ENCODE data around the gene IL1R2.
"Not testable (repeated sequence)": the region's sequence is repeated elsewhere in the genome, so short reads cannot be mapped to it uniquely, and the experiment has no call there.

Gene IL1R2

DNA sequence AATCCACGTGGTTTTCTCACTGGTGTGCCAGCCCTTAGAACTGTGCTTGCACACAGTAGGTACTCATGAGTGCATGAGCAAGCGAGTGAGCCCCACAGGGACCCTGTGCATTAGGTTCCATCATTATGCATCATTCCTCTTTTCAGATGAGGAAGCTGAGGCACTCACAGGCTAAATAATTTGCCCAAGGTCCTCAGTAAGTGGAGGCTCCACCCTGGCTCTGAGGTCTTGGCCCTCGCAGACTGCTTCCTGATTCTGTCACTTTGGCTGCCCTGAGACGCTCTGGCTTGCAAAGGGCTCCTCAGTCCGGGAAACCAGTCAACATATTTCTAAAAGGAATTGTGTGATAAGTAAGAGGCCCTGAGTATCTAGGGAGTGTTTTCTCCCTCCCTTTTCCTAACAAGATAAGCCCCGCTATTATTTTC lies 71.7 kb downstream of the IL1R2 start:
- no peak for DNase-seq

DNA sequence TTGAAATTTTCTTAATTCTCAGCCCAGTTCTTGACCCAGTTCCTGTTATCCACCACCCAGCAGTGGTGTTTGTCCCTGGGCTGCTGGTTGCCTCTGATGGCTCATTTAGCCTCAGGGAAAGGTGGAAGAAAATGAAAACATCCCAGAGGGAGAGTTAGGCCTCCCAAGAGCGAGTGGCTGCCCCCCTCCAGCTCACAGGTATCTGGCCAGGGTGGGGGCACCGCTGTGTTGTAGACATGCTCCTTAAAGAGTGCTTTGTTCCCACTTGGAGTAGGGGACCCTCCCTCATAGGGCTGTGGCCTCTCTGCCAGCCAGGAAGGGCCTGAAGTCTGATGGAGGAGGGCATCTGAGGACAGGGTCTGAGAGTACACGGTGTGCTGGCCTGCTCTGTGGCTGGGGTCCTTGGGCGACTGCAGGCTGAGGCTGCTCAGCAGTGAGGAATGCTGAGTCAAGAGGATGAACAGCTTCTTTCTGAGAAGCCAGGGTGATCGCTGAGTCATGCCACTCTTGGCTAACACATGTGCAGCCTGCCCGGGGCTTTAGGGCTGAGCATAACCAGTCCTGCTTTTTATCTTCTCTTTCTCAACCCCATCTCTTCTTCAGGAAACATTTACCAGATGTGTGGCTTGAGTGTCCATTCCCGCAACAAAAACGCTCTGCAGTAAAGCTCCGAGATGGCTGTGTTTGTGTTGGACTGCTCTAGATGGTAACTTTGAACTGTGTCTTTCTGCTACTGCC lies 72.3 kb downstream of the IL1R2 start:
- no peak for DNase-seq

DNA sequence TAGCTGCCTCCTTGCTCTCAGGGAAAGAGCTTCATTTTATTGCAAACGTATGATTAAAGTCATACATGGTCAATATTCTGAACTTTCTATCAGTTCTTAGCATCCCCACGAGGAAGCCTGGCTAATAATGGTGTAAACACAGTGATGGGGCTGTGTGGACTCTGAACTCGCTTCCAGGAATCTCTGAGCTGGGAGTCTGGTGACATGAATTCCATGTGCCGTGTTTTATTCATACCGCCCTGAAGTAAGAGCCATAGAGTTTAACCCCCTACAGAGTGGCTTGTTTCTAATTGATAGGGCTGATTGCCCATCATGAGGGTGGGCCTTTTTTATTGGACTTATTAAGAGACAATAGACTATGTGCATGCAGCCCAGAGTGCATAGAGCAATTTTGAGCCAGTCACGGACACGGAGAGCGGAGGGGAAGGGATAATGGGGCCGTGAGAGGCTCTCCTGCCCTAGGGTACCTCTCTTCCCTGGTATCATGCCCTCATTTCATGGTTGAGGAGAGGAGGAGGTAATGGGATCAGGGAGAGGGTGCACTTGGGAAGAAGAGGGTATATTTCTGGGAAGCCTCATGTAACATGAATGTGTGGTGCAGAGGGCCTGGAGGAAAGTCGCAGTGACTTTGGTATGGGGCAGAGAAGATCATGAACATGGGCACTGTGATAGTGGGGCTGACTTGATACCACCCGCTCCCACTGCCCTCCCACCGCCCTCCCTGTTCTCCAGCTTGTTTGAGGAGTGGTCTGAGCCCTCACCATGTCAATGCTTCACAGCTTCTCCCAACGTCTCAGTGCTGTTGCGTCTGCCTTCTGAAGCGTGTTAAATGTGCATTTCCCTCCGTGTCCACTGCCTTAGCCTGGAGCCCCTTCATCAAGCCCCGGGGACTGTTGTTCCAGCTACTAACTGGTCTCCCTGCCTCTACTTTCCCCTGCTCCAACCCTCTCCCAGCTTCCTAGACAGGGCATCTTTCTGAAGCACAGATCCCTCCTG lies 73.2 kb downstream of the IL1R2 start:
- no peak for DNase-seq

- DNase-seq = no peak
These were observed 74.0 kb downstream of the IL1R2 start for GRCh38 chr2:102065675-102066252.

- no peak for DNase-seq
These were observed 74.8 kb downstream of the IL1R2 start for GRCh38 chr2:102066554-102066953.

DNA sequence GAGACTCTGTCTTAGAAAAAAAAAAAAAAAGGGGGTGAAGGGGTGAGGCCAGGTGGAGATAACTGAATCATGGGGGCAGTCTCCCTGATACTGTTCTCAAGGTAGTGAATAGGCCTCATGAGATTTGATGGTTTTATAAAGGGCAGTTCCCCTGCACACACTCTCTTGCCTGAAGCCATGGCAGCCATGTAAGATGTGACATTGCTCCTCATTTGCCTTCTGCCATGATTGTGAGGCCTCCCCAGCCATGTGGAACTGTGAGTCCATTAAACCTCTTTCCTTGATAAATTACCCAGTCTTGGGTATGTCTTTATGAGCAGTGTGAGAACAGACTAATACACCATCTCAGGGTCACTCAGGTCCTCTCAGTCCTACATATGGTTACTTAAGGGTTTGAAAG lies 76.4 kb downstream of the IL1R2 start:
- DNase-seq = not testable (repeated sequence)

DNA sequence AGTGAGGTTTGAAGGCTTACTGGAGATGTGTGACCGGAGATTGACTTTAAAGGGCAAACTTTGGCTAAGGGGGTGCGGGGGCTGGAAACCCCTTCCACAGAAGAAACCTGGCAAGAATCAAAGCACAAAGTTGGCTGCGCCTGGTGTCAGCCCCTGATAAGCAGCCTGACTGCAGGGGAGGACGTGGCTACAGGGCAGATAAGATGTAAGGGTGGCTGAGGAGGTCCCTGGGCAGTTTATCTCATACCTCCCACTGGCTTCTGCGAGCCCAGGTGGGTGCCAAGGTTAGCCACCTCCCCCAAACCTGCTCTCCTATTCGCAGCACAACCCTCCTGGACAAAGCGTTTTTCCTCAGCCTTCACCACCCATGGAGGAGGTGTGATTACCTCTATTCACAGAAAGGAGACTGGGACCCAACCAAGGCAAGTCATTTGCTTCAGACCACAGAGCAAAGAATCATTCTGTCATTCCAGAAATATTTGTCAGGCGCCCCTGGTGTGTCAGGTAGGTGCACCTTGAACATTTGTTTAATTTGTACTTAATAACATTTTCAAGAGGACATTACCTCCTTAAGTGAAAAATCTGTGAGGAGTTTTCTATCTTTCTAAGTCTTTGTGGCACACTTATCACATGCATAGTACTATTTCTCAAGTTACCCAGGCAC lies 77.7 kb downstream of the IL1R2 start:
- DNase-seq = no peak

DNA sequence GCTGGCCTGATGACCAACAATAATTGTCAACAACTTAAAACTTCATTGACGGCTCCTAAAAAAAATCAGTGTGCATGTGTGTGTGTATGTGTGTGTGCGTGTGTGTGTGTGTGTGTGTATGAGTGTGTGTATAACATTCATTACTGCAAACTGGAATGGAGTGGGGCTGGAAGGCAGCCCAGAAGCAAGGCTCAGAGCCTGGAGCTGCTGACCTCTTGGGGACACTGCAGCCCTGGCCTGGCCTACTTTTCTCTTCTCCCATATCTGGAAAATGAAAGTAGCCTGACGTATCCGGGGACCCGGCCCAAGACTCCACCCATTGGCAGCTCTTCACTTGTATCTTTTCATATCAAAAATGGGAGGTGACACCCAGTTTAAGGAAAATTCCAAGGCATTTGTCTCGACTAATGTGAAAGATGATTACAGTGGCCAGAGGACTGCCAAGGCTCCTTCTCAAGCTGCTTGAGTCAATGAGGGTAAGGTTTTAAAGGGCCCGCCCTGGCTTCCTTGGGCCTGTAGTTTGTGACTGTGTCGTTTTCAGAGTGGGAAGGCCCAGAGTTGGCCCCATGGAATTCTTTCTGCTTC lies 78.4 kb downstream of the IL1R2 start:
- no peak for DNase-seq

DNA sequence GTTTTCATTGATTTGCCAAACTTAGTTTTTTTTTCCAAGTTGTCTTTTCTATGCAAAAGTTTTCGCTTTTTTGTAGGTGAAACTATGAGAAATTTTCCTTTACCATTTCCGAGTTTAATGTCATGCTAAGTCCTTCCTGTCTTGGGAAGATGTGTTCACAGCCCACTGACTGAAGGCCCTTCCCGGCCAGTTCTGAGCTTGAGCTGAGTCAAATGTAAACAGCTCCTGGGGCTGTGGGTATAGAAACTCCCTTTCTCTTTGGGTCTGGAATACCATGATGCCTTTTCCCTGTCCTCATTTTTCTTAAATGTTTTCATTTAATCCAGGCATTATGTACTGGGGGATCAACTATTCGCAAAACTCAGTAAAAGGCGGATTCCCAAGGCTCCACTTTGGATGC lies 81.0 kb downstream of the IL1R2 start:
- no peak for DNase-seq

DNA sequence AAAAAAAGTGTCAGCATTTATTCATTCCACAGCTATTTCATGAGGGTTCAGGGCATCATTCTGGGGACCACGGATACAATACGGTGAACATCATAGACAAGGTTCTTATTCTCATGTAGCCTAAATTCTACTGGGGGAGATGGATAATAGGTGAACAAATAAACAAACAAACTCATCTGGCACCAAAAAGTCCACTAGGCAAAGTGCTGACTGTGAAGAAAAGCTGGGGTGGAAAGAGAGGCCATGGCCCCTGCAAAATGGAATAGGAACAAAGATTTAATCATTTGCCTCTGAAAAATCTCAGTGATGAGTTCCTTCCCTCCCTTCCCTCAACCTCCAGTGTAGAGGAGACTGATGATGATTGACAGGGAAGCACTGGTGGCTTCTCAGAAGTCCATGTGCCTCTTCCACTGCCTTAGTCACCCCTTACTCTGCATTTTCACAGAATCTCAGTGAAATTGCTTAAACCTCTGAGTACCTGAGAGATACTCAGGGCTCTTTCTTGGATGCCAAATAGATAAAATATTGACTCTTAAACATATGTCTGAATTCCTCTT lies 81.5 kb downstream of the IL1R2 start:
- no peak for DNase-seq

DNA sequence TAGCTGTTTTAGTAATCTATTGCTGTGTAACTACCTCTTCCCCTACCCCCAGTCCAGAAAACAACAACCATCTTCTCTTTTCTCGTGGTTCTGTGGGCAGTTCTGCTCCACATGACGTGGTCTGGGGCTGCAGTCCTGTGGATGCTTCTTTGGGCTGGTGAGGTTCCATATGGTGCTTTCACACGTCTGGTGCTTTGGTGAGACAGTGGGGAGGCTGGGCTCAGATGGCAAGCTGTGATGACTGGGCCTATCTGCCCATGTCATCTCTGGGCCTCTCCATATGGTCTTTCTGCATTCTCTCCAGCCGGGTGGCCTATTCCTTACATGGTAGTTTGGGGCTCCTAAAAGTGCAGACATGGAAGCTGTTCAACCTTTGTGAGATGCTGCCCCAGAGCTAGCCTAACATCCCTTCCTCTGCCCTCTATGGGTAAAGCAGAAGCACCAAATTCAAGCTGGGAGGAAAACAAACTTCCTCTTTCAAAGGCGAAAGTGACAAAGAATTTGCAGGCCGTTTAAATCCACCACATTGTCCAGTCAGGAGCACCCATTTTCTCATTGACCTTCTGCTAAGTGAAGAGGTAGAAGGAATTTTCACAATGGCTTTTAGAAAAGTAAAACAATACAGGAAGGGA lies 82.5 kb downstream of the IL1R2 start:
- DNase-seq = no peak

DNA sequence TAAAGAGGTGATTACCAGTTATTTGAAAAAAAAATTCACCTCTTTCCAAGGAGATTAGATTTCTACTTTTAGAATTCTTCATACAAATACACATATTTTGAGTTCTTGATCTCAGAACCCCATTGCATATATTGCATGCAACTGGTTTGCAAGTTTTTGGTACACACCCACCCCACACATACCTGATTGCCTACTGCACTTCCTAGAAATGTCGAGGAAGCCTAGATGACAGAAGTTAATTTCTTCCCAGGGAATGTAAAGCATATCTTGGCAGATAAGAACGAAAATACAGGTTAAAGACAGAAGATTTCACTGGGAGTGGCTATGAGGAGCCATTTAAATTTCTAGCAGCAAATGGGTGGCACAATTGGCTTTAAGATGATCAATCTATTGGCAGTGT lies 83.7 kb downstream of the IL1R2 start:
- no peak for DNase-seq

GRCh38 chr2:102076512-102076911 lies 84.8 kb downstream of the IL1R2 start:
- DNase-seq = no peak

All from NCI-H82 (cell line).